Measurements from ENCODE around the gene FSCB.

DNA sequence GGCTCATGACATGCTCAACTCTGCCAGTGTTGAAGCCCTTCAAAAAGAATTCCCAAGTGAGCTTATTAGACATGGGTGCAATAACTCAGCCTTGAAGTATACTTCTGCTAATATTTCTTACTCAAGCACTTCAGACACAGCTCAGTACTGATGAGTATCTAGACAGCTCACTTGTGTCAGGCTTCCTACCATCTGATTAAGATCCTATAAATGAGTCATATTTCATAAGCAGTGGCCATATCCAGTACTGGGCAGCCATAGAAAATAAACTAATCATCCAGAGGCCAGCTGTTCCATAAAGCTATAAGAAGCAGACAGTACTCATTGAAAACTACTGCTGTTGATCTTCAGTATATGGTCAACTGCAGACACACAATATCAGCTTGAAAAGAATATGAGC, 12.9 kb downstream of the FSCB start:
- TF ChIP-seq, protein P1, sequence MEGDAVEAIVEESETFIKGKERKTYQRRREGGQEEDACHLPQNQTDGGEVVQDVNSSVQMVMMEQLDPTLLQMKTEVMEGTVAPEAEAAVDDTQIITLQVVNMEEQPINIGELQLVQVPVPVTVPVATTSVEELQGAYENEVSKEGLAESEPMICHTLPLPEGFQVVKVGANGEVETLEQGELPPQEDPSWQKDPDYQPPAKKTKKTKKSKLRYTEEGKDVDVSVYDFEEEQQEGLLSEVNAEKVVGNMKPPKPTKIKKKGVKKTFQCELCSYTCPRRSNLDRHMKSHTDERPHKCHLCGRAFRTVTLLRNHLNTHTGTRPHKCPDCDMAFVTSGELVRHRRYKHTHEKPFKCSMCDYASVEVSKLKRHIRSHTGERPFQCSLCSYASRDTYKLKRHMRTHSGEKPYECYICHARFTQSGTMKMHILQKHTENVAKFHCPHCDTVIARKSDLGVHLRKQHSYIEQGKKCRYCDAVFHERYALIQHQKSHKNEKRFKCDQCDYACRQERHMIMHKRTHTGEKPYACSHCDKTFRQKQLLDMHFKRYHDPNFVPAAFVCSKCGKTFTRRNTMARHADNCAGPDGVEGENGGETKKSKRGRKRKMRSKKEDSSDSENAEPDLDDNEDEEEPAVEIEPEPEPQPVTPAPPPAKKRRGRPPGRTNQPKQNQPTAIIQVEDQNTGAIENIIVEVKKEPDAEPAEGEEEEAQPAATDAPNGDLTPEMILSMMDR (conservative IDR thresholded peaks at IDR 0.05 in 1 of 2, IDR thresholded peaks at IDR 0.05 in 1 of 2; ENCODE audit: low read depth in 1 of 2, low read length in 2 of 2) = no peak
- TF ChIP-seq EZH2 (IDR thresholded peaks at IDR 0.05; ENCODE audit: low read length, missing control alignments) = no peak

All from fibroblast of lung (primary cell).